ENCODE results near the gene PIGZ. TPM values are rescaled to one million over a fixed set of nuclear protein-coding genes. Genes with fewer than 3 reads are reported as not detected.
"Not testable (repeated sequence)": the region's sequence is repeated elsewhere in the genome, so short reads cannot be mapped to it uniquely, and the experiment has no call there.

The PIGZ gene
- total RNA-seq, 6 experiments from 2014 or later: 2.9 to 4.3 (median 3.7) TPM

- no peaks in the 10 kb centered on the region for H3K36me3 Mint-ChIP-seq (ENCODE audit: low read depth)
Measured at GRCh38 chr3:196948442-196949284, 20.0 kb downstream of the PIGZ start.

GRCh38 chr3:196947860-196948441 lies 20.7 kb downstream of the PIGZ start:
- no peak for DNase-seq
- no peak for TF ChIP-seq CTCF (IDR thresholded peaks at IDR 0.05)
- H3K4me3 Mint-ChIP-seq: no peak overlapping the region
- peaks cover 7% of the 10 kb centered on the region for H3K27me3 Mint-ChIP-seq (ENCODE audit: insufficient read depth)
- no peak overlapping the region for H3K27ac Mint-ChIP-seq
- peaks cover 4% of the 10 kb centered on the region; the same call in 1 of the 2 replicates for H3K36me3 Mint-ChIP-seq (ENCODE audit: low read depth)
- no peaks in the 10 kb centered on the region for H3K9me3 Mint-ChIP-seq
- H3K4me1 Mint-ChIP-seq (ENCODE audit: low read depth): peaks cover 20% of the 10 kb centered on the region

More at GRCh38 chr3:196948442-196949284, 20.0 kb downstream of the PIGZ start:
- Mint-ChIP-seq H3K27ac (no peak overlapping the region), H3K9me3 (no peaks in the 10 kb centered on the region), H3K4me3 (no peak overlapping the region), H3K27me3 (ENCODE audit: insufficient read depth) (peaks cover 7% of the 10 kb centered on the region), H3K4me1 (ENCODE audit: low read depth) (peaks cover 13% of the 10 kb centered on the region)
- TF ChIP-seq CTCF (IDR thresholded peaks at IDR 0.05): no peak
- no peak for DNase-seq

- peak; percentile 49 for TF ChIP-seq CTCF (IDR thresholded peaks at IDR 0.05)
- DNase-seq: no peak
- Mint-ChIP-seq H3K4me3 (no peak overlapping the region), H3K4me1 (ENCODE audit: low read depth) (peaks cover 20% of the 10 kb centered on the region), H3K36me3 (ENCODE audit: low read depth) (peaks cover 5% of the 10 kb centered on the region; the same call in 1 of the 2 replicates), H3K27ac (no peak overlapping the region), H3K27me3 (ENCODE audit: insufficient read depth) (peaks cover 9% of the 10 kb centered on the region), H3K9me3 (peaks cover 2% of the 10 kb centered on the region; the same call in 1 of the 2 replicates)
Measured at GRCh38 chr3:196947136-196947859, 21.3 kb downstream of the PIGZ start.

- not testable (repeated sequence) for DNase-seq, H3K9me3 Mint-ChIP-seq, H3K27ac Mint-ChIP-seq
- peaks cover 42% of the 10 kb centered on the region for H3K4me1 Mint-ChIP-seq (ENCODE audit: low read depth)
- peaks cover 14% of the 10 kb centered on the region for H3K27me3 Mint-ChIP-seq (ENCODE audit: insufficient read depth)
- H3K4me3 Mint-ChIP-seq: peak overlapping the region; percentile 97
- H3K36me3 Mint-ChIP-seq (ENCODE audit: low read depth): peaks cover 14% of the 10 kb centered on the region
Measured at GRCh38 chr3:196944037-196944790, 24.4 kb downstream of the PIGZ start.

GRCh38 chr3:196942915-196943277 lies 25.7 kb downstream of the PIGZ start:
- H3K4me3 Mint-ChIP-seq: peak overlapping the region; percentile 97
- peak overlapping the region; percentile 87 for H3K27ac Mint-ChIP-seq
- H3K4me1 Mint-ChIP-seq (ENCODE audit: low read depth): peaks cover 54% of the 10 kb centered on the region
- DNase-seq: no peak
- H3K36me3 Mint-ChIP-seq (ENCODE audit: low read depth): peaks cover 27% of the 10 kb centered on the region
- H3K27me3 Mint-ChIP-seq (ENCODE audit: insufficient read depth): peaks cover 14% of the 10 kb centered on the region
- H3K9me3 Mint-ChIP-seq: peaks cover 3% of the 10 kb centered on the region; the same call in 1 of the 2 replicates
- no peak for TF ChIP-seq CTCF (IDR thresholded peaks at IDR 0.05)
